HL-60/S4 treated with phorbol 12-myristate 13-acetate at 8.2 ng/mL for 4 days and 3 days (cell line): ENCODE results near the gene TMPRSS9.

Experiments used
- in situ Hi-C: fragments of 300-500 bp; cut with MboI; formaldehyde crosslinking; loops from 2 replicates; pipeline ENCODE4 v1.15.0; 2022; ENCODE audit warnings: low sequenced_read_pairs

The TMPRSS9 gene

DNA sequence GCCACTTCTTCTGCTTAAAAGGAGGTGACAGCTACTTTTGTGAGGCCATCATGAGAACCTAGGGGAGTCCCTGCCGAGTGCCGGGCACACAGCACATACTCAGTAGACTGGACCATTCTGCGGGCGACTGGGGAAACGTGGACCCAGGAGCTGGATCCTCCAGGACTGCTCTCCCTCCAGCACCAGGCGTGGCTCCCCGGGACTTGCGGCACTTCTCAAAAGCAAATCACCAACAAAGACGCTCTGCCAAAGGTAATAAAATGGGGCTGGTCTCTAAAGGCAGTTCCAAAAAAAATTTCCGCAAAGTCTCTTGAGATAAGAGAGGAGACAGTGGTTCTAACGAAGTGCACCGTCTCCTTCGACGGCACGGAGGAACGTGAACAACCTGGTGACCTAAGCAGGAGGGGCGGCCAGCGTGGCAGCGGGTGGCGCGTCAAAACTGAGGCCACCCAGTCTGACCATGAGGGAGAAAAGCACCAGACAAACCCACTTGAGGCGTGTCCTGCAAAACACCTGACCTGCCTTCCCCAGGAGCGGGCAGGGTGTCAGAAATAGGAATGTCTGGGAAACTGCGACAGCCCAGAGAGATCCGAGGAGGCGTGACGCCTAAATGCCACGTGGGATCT is 1.4 kb upstream of the TMPRSS9 start:
- in situ Hi-C loops: no loop called here

GRCh38 chr19:2360833-2361232 is 768 bp downstream of the TMPRSS9 start:
- in situ Hi-C loops: no loop called here

DNA sequence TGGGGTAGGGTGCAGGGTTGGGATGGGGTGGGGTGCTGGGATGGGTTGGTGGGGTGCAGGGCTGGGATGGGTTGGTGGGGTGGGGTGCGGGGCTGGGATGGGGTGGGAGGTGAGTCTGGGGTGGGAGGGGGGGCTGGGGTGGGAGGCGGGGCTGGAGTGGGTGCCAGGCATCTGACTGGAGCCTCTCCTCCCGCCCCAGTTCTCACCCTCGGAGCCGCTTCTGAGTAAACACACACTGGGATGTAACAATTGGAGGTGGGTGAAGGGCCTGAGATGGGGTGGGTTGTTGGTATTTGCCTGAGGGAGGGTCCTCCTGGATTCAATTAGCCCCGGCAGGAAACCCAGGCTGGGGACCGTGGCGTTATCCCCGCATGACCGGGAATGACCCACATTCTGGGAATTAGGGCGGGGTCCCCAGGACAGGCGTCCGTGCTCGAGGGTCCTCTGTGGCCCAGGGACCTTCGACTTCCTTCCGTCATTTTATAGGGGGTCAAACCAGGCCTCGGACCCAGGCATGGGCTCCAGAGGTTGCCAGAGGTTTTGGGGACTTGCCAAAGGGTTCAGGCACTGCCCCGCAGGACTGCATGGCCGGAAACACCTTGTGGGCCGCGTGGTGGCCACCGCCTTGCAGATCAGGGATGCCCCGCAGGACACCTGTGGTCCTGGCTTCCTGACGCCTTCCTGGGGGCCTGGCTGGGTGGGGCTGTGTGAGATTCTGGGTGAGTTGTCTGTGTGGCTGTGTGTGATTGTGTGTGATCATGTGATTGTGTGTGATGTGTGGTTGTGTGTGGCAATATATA is 1.4 kb downstream of the TMPRSS9 start:
- in situ Hi-C loops: no loop called here

GRCh38 chr19:2362046-2362969 is 2.2 kb downstream of the TMPRSS9 start:
- in situ Hi-C loops: no loop called here

DNA sequence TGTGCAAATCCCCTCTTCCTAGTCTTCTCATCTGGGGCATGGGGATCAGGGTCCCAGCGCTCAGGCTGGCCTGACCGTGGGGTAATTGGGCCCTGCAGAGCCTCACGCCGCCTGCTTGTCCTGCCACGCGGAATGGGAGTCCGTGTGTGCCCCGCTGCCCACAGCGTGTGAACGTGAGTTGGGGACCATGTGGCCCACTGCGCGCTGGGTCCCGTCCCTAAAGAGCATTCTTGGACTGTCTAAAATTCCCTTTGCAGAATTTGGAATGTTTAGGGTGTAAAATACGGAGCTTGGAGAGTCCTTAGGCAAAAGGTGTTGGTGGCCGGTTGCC is 2.9 kb downstream of the TMPRSS9 start:
- in situ Hi-C loops: no loop called here

DNA sequence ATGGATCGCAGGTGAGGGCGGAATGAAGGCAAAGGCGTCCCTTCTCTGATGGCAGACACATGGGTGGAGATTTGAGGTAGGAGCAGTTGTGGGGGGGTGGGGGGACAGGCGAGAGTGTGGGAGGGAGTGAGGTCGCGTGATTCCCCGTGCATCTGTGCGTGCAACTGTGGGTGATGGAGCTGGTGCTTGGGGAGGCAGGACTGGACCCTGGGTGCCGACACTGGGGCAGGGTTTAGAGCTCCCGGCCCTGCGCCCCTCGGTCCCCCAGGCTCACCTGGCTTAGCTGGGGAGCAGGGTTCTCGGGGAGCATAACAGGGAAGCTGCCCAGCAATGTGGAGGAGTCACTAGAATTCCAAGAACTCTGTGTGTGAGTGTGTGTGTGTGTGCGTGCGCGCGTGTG is 3.4 kb downstream of the TMPRSS9 start:
- in situ Hi-C loops: no loop called here

DNA sequence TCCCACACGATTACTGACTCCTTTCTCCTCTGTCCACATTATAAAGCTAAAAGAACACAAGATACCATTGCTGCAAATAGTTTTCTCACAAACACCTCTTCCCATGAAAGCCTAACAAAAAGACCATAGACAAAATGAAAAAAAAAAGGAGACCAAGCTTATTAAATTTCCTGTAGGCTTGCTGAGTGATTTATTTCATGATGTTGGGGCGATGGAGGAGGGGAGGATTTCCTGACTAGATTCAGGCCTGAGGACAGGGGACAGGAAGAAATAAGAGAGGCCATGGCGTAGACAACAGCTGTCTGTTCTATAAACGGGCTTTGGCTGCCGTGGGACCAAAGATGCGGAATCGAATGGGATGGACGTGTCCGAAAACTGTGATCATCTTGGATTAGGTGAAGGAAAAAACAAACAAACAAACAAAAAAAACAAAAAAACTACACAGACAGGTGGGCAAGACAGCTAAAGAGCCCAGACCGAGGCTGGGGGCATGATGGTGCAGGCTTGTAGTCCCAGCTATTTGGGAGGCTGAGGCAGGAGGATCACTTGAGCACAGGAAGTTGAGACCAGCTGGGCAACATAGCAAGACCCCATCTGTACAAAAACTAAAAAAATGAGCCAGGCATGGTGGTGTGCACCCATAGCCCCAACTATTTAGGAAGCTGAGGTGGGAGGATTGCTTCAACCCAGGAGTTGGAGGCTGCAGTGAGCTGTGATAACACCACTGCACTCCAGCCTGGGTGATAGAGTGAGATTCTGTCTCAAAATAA is 5.3 kb downstream of the TMPRSS9 start:
- in situ Hi-C loops: no loop called here

GRCh38 chr19:2371656-2372055 is 11.6 kb downstream of the TMPRSS9 start:
- in situ Hi-C loops: no loop called here

DNA sequence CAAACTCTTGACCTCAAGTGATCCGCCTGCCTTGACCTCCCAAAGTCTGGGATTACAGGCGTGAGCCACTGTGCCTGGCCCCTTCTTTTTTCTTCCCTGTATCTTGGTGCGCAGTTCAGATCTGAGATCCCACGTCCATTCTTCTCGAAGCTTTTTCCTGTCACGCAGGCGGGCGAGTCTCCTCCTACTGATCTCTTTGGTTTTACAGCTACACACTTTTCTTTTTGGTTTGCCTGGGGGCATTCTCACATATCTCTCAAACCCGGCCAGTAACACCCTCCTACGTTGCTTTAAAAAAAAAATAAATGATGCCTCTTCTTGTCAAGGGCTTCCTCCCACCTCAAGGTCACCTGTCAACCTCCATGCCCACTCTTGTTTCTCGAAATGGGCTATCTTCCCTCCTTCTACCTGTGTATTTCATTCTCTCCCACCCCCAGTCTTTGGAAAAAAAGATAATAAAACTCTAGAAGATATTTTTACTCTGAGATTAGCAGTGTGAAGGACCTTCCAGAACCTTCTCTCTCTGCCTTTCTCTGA is 12.1 kb downstream of the TMPRSS9 start:
- in situ Hi-C loops: no loop called here

DNA sequence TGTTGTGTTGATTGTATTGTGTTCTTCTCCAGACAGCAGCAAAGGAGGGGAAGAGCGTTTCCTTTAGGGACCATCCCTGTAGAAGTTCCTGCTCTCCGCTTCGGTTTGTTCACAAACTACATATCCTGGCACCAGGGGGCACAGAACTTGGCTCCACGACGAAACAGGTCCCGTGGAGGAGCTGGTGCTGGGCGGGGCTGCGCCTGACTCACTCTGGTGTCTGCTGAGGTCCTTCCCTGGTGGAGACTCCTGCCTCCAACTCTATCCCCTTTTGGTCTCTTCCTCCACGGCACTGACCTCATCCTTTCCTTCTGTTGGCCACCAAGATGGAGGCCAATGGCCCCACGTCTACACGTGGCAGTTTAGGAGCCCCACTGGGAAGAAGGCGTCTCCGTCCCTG is 14.7 kb downstream of the TMPRSS9 start:
- in situ Hi-C loops: no loop called here

- in situ Hi-C loops: no loop called here
These were observed 15.5 kb downstream of the TMPRSS9 start for GRCh38 chr19:2375353-2376121.

- in situ Hi-C loops: no loop called here
These were observed 16.9 kb downstream of the TMPRSS9 start for GRCh38 chr19:2376784-2377519.

- in situ Hi-C loops: no loop called here
These were observed 20.5 kb downstream of the TMPRSS9 start for GRCh38 chr19:2380567-2380966.

GRCh38 chr19:2381148-2381820 is 21.2 kb downstream of the TMPRSS9 start:
- in situ Hi-C loops: no loop called here

DNA sequence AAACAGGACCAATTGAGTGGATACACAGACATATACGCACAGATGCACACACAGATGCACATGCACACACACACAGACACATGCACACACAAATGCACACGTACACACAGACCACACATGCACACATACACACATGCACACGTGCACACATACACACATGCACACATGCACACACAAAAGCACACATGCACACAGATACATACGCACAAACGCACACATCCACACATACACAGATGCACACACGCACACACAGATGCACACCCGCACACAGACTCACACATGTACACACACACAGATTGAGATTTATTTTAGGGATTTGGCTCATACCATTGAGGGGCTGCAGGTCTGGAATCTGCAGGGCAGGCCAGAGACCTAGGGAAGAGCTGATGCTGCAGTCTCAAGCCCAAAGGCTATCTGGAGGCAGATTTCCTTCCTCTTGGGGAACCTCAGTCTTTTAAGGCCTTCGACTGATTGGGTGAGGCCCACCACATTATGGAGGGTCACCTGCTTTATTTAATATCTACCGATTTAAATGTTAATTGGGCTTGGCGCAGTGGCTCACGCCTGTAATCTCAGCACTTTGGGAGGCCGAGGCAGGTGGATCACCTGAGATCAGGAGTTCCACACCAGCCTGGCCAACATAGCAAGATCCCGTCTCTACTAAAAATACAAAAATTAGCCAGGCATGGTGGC is 22.6 kb downstream of the TMPRSS9 start:
- in situ Hi-C loops: no loop called here

- in situ Hi-C loops: no loop called here
These were observed 25.1 kb downstream of the TMPRSS9 start for GRCh38 chr19:2385053-2385721.
